HG02610 (cell line): ENCODE measurements around the gene SLC22A17.

Source experiments
- ATAC-seq: cut with Tn5 transposase; IDR thresholded peaks from one replicate; pipeline ENCODE4 v1.9.1; 2021; ENCODE audit warnings: mild to moderate bottlenecking, moderate library complexity; ENCODE audit not compliant: unreplicated experiment

The SLC22A17 gene

GRCh38 chr14:23382276-23382675 is 29.6 kb upstream of the SLC22A17 start:
- ATAC-seq, result no peak

GRCh38 chr14:23381871-23382270 is 29.2 kb upstream of the SLC22A17 start:
- no peak for ATAC-seq

- ATAC-seq, result no peak
Measured at GRCh38 chr14:23380976-23381375, 28.3 kb upstream of the SLC22A17 start.

GRCh38 chr14:23380197-23380914 is 27.7 kb upstream of the SLC22A17 start:
- no peak for ATAC-seq

- ATAC-seq, result no peak
Measured at GRCh38 chr14:23379366-23380196, 26.9 kb upstream of the SLC22A17 start.

- no peak for ATAC-seq
Measured at GRCh38 chr14:23378612-23379220, 26.0 kb upstream of the SLC22A17 start.

GRCh38 chr14:23377573-23378563 is 25.2 kb upstream of the SLC22A17 start:
- no peak for ATAC-seq

- ATAC-seq, result no peak
Measured at GRCh38 chr14:23377198-23377550, 24.5 kb upstream of the SLC22A17 start.

GRCh38 chr14:23376482-23377197 is 24.0 kb upstream of the SLC22A17 start, which contains the start of gene CMTM5:
Gene CMTM5 (plus strand): TSS chr14:23377046. CDS start chr14:23377252, 206 bp downstream.
- ATAC-seq, result no peak

GRCh38 chr14:23375527-23376251 is 23.0 kb upstream of the SLC22A17 start:
- ATAC-seq, result no peak

GRCh38 chr14:23373041-23373440 is 20.4 kb upstream of the SLC22A17 start:
- no peak for ATAC-seq

GRCh38 chr14:23372509-23372908 is 19.8 kb upstream of the SLC22A17 start, which contains the start of gene IL25:
Gene IL25 (plus strand): TSS chr14:23372809.
- ATAC-seq, result no peak

GRCh38 chr14:23371865-23372264 is 19.2 kb upstream of the SLC22A17 start:
- no peak for ATAC-seq

- ATAC-seq, result no peak
Measured at GRCh38 chr14:23370221-23370620, 17.5 kb upstream of the SLC22A17 start.

GRCh38 chr14:23366426-23366921 is 13.8 kb upstream of the SLC22A17 start:
- no peak for ATAC-seq

- ATAC-seq, result no peak
Measured at GRCh38 chr14:23365732-23366425, 13.2 kb upstream of the SLC22A17 start.

GRCh38 chr14:23365036-23365731 is 12.5 kb upstream of the SLC22A17 start, which contains the start of gene EFS:
Gene EFS (minus strand): TSS chr14:23365172. CDS start chr14:23365025, 147 bp downstream.
- ATAC-seq, result no peak
